HG03196 (cell line): ENCODE results near the gene IFNW1.

ENCODE experiments used
- ATAC-seq: cut with Tn5 transposase; IDR thresholded peaks from one replicate; pipeline ENCODE4 v1.9.1; 2021; ENCODE audit not compliant: unreplicated experiment

IFNW1 gene

GRCh38 chr9:21110708-21111576, 30.7 kb downstream of the IFNW1 start:
- ATAC-seq = peak; percentile 89

- no peak for ATAC-seq
Observed at GRCh38 chr9:21104787-21105186, 36.8 kb downstream of the IFNW1 start.

DNA sequence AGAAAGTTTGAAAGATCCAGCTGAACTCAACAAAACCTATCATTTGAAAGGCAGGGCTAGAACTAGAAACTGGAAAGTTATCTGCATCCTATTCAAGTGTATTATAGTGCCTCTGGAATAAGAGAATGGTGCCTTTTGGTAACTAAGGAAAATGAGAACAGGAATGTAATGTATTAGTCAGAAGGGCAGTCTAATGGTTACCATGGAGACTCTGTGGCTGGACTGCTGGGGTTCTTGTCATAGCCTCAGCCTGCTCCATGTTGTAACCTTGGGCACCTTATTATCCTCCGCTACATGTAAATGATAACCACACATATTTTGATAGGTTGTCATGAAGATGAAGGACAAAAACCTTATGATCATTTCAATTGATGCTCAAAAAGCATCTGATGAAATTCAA, 39.3 kb downstream of the IFNW1 start:
- ATAC-seq = no peak

- ATAC-seq = no peak
Observed at GRCh38 chr9:21097817-21098216, 43.8 kb downstream of the IFNW1 start.

- ATAC-seq = no peak
Observed at GRCh38 chr9:21096901-21097255, 44.8 kb downstream of the IFNW1 start.

DNA sequence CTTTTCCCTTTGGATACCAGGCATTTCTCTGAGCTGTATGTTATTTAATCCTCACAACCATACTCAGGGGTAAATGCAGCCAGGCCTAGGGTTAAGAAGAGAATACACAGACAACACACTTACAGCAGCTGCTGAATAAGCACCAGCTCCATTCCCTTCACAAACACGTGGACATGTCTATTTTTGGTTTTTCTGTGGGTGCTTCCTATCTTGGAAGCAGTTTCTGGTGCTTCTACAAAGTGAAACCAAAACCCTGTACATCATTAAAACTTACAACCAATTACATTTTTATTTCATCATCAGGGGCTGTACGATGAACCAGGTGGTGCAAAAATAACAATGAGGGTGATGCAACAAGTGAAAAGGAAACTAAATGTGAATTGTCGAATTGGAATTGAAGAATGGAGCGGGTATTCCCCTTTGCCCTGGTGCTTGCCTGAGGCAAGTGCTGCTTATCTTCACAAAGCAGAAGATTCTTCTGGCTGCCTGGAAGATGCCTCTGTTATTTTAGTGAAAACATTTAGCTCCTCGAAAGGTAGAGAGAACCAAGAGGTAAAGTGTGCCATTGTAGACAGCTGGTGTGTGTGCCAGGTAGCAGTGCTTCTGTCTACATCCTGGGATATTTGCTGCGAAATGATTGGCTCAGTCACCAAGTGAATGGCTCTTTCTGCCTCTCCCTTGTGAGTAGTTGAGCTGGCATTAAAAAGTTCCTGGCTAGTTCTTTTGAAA, 45.3 kb downstream of the IFNW1 start:
- ATAC-seq = peak; percentile 80

GRCh38 chr9:21095561-21095960, 46.1 kb downstream of the IFNW1 start:
- ATAC-seq = no peak
